ENCODE data around the gene SRP72.

The SRP72 gene

DNA sequence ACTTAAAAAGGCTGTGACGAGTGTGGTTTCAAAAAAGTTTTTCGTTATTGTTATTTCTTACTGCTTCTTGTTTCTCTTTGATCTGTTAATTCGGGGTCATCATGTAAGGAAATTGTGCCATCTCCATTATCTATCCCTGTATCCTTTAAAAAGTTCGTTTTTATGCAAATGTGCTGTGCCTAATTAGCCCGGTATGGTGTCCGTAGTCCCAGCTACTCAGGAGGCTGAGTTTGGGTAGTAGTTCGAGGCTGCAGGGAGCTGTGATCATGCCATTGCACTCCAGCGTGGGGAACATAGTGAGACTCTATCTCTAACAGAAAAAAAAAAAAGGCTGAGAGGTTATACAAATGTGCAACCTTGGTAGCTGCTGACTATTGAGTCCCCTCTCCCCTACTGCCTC, 83.2 kb downstream of the SRP72 start:
- DNase-seq = no peak

DNA sequence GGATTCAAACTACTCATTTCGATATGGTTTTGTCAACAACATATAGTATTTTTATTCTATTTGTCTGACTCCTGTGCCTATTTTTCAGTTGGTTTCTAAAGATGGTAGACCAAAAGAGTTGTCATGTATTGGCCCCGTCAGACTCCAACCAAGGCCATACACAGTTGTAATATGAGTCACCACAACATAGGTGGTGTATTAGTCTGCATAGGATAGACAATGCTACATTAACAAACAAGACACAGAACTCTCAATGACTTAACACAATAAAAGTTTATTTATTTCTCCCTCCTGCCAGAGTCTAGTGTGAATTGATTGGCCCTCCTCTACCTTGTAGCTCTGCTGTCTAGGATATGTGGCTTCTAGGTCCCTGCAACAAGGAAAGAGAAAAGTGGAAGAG, 84.1 kb downstream of the SRP72 start:
- no peak for DNase-seq

DNA sequence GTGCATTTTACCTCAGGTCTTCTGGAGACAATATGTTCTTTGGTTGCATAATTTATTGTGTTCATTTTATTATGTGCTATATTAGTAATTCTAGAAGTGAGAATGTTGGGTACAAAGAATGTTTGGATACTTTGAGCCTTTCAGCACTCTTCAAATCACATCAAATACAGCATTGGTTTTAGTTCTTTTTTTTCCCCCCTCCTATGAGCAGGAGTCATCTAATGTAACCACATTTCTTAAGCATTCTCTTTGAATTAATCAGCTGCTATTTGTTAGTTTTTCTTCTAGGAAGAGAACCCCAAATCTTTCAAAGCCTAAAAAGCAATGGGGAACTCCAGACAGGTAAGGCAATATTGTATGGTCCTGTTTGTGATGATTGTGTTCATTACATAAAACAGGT, 84.9 kb downstream of the SRP72 start:
- no peak for DNase-seq

Measured in stimulated activated CD4-positive, alpha-beta T cell treated with anti-CD3 and anti-CD28 coated beads, Interleukin-2, amount 100 ng/mL, for 24 hours (primary cell).